Measurements from ENCODE around the gene ANKLE1.

- no peak for TF ChIP-seq CTCF (optimal IDR thresholded peaks at IDR 0.05 in 1 of 3, IDR thresholded peaks at IDR 0.05 in 1 of 3, conservative IDR thresholded peaks at IDR 0.05 in 1 of 3; ENCODE audit: extremely low read depth in 1 of 3, insufficient read depth in 2 of 3, low read length in 3 of 3)
- no peak for TF ChIP-seq EZH2 (IDR thresholded peaks at IDR 0.05; ENCODE audit: low read length)
Observed at GRCh38 chr19:17333611-17334413, 52.1 kb downstream of the ANKLE1 start.
